ENCODE measurements around the gene KIAA1217. TPM values are rescaled to one million over a fixed set of nuclear protein-coding genes. Genes with fewer than 3 reads are reported as not detected.

Gene KIAA1217
- total RNA-seq, 1 experiment from 2014 or later = 18.6 TPM

DNA sequence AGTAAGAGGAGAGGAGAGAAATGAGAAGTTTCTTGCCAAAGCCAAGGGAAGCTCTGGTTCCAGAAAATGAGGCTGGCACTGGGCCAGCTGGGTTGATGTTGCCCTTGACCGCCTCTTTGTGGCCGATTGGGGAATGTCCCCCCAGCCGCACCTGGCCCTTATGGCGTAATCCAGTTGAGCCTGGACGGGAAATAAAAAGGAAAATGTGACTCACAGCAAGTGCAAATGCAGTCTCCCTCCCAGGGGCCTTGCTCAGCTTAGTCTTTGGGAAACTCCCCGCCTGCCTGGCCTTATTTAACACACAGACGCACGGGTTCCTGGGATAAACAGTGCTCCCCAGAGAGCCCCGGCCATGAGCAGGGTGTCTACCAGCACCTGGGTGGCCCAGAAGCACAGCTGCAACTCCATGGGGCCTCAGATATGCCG, 174.8 kb downstream of the KIAA1217 start:
- Histone ChIP-seq H3K27me3 (ENCODE audit: insufficient read depth, low read length) (no peaks in the 10 kb centered on the region), H2BK12ac (ENCODE audit: insufficient read length, low read depth, low read length) (no peak overlapping the region), H3K27ac (ENCODE audit: insufficient read length, low read depth, low read length) (no peak overlapping the region), H3K23me2 (ENCODE audit: insufficient read length, low read depth, low read length, poor library complexity, severe bottlenecking) (no peaks in the 10 kb centered on the region), H3K23ac (ENCODE audit: insufficient read length, low read depth, low read length) (no peak overlapping the region), H2BK5ac (ENCODE audit: insufficient read length, low read length) (no peak overlapping the region), H3K4me2 (ENCODE audit: insufficient read depth, insufficient read length, low read length) (no peak overlapping the region), H3K9me3 (ENCODE audit: control insufficient read depth, low read depth, low read length) (no peaks in the 10 kb centered on the region), H2AFZ (ENCODE audit: low read length) (no peak overlapping the region), H2BK15ac (ENCODE audit: low read depth, low read length) (no peak overlapping the region), H2BK120ac (ENCODE audit: low read depth, low read length, poor library complexity, severe bottlenecking) (no peak overlapping the region), H3K56ac (ENCODE audit: insufficient read length, low read depth, low read length) (no peak overlapping the region), H3K4ac (ENCODE audit: low read depth, low read length) (no peak overlapping the region), H4K8ac (replicated peaks; ENCODE audit: insufficient read length, low read depth, low read length) (no peak overlapping the region), H3K4me1 (ENCODE audit: insufficient read depth, low read length) (peaks cover 3% of the 10 kb centered on the region; the same call in 1 of the 2 replicates), H4K91ac (ENCODE audit: insufficient read length, low read depth, low read length) (no peak overlapping the region), H3K18ac (ENCODE audit: insufficient read length, low read depth, low read length) (no peak overlapping the region), H3T11ph (ENCODE audit: low read length) (no peak overlapping the region), H4K5ac (ENCODE audit: insufficient read length, low read depth, low read length) (no peak overlapping the region), H3K79me1 (ENCODE audit: insufficient read depth, low read depth, low read length, poor library complexity, severe bottlenecking) (no peaks in the 10 kb centered on the region), H2AK5ac (ENCODE audit: insufficient read length, low read length) (no peak overlapping the region), H3K79me2 (ENCODE audit: insufficient read depth, low read length) (no peaks in the 10 kb centered on the region), H4K20me1 (ENCODE audit: control insufficient read depth, insufficient read depth, insufficient read length) (no peaks in the 10 kb centered on the region), H2BK20ac (ENCODE audit: low read depth, low read length, poor library complexity, severe bottlenecking) (no peak overlapping the region), H3K14ac (ENCODE audit: insufficient read depth, low read length) (no peak overlapping the region), H3K9ac (ENCODE audit: extremely low read depth, insufficient read length, low read length) (no peak overlapping the region)
- WGBS (ENCODE audit: extremely low coverage, insufficient read length, low lambda C conversion rate) = no CpG with 5 or more reads among the region's 10 CpGs
- H3K4me1 Mint-ChIP-seq = peaks cover 21 to 37% of the 10 kb centered on the region in 2 experiments
- DNase-seq = peak; percentile 88
- peaks cover 0 to 6% (median 4%) of the 10 kb centered on the region in 3 experiments; a peak in 4 of 7 replicates for H3K36me3 Mint-ChIP-seq (ENCODE audit: insufficient read depth in 1 of 3, low read depth in 3 of 3)
- H3K27ac Mint-ChIP-seq = peak overlapping the region; percentile 70 to 96 (median 91); a peak in 5 of 7 replicates
- H3K4me3 Mint-ChIP-seq = no peak overlapping the region
- H3K27me3 Mint-ChIP-seq (ENCODE audit: low read depth) = no peaks in the 10 kb centered on the region
- H3K9me3 Mint-ChIP-seq = peaks cover 0 to 2% of the 10 kb centered on the region in 2 experiments; a peak in 3 of 5 replicates
- TF ChIP-seq, protein P1, sequence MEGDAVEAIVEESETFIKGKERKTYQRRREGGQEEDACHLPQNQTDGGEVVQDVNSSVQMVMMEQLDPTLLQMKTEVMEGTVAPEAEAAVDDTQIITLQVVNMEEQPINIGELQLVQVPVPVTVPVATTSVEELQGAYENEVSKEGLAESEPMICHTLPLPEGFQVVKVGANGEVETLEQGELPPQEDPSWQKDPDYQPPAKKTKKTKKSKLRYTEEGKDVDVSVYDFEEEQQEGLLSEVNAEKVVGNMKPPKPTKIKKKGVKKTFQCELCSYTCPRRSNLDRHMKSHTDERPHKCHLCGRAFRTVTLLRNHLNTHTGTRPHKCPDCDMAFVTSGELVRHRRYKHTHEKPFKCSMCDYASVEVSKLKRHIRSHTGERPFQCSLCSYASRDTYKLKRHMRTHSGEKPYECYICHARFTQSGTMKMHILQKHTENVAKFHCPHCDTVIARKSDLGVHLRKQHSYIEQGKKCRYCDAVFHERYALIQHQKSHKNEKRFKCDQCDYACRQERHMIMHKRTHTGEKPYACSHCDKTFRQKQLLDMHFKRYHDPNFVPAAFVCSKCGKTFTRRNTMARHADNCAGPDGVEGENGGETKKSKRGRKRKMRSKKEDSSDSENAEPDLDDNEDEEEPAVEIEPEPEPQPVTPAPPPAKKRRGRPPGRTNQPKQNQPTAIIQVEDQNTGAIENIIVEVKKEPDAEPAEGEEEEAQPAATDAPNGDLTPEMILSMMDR (conservative IDR thresholded peaks at IDR 0.05) = peak; percentile 76

All from H9 (cell line).